Caco-2 (cell line): ENCODE results near the gene STXBP5L. TPM values are rescaled to one million over a fixed set of nuclear protein-coding genes. Genes with fewer than 3 reads are reported as not detected.

Source experiments
- BruUV-seq: library from RNA; stranded (reverse); fragments of 400-500 nt; replicated peaks from 2 replicates; lab custom pipeline; 2021; lab: Mats Ljungman, UMichigan
- CTCF ChIA-PET: fragments of 300-600 bp; sonication (Branson Sonifier 250); formaldehyde crosslinking; loops from one replicate; lab custom pipeline; 2022; ENCODE audit warnings: antibody characterized with exemption; lab: Charles Lee
- POLR2A ChIA-PET: fragments of 300-600 bp; sonication (Branson Sonifier 250); formaldehyde crosslinking; loops from one replicate; lab custom pipeline; 2022; ENCODE audit warnings: antibody characterized with exemption; lab: Charles Lee
- DNase-seq, 2 experiments: peaks; one replicate each; pipeline versions ENCODE4 v3.0.0 to v3.0.0-alpha.2; 2020 to 2022
- H3K27me3 ChIP-seq: replicated peaks from 2 replicates; pipeline ENCODE4 v1.6.0; 2011; ENCODE audit warnings: low read length; ENCODE audit not compliant: control insufficient read depth, insufficient read depth
- H3K36me3 ChIP-seq: 2 replicates; pipeline ENCODE4 v1.5.1; 2011; ENCODE audit warnings: low read length; ENCODE audit not compliant: control insufficient read depth, insufficient read depth
- H3K4me1 ChIP-seq: fragments of 250-450 bp; sonication (Bioruptor Pico); 2 replicates; pipeline ENCODE4 v1.5.1; 2020; ENCODE audit warnings: mild to moderate bottlenecking
- H3K4me3 ChIP-seq: 2 replicates; pipeline ENCODE4 v1.5.1; 2011; ENCODE audit warnings: low read depth, mild to moderate bottlenecking, control low read depth, low read length
- H3K9me3 ChIP-seq: fragments of 250-450 bp; sonication (Bioruptor Pico); 2 replicates; pipeline ENCODE4 v1.5.1; 2020; ENCODE audit warnings: mild to moderate bottlenecking, moderate library complexity
- H3K27ac Mint-ChIP-seq: one replicate; pipeline ENCODE4 v1.8.0; 2022; ENCODE audit warnings: mixed read lengths; ENCODE audit not compliant: unreplicated experiment
- H3K27me3 Mint-ChIP-seq: one replicate; pipeline ENCODE4 v1.8.0; 2022; ENCODE audit warnings: mixed read lengths; ENCODE audit not compliant: insufficient read depth, unreplicated experiment
- H3K36me3 Mint-ChIP-seq: one replicate; pipeline ENCODE4 v1.8.0; 2022; ENCODE audit warnings: mild to moderate bottlenecking, mixed read lengths; ENCODE audit not compliant: insufficient read depth, unreplicated experiment
- H3K4me1 Mint-ChIP-seq: one replicate; pipeline ENCODE4 v1.8.0; 2022; ENCODE audit warnings: low read depth, mixed read lengths; ENCODE audit not compliant: unreplicated experiment
- H3K4me3 Mint-ChIP-seq: one replicate; pipeline ENCODE4 v1.8.0; 2022; ENCODE audit warnings: mild to moderate bottlenecking, moderate library complexity, mixed read lengths; ENCODE audit not compliant: unreplicated experiment
- H3K9me3 Mint-ChIP-seq: one replicate; pipeline ENCODE4 v1.8.0; 2022; ENCODE audit warnings: mixed read lengths; ENCODE audit not compliant: unreplicated experiment
- CTCF ChIP-seq, 2 experiments: fragments of 200-600 bp in 1 of 2; IDR thresholded peaks; 1 replicate in 1 of 2; 2 replicates in 1 of 2; pipeline versions ENCODE4 v1.5.1 to v1.8.0; 2011 to 2022; ENCODE audit warnings: antibody characterized with exemption in 1 of 2, control low read depth in 1 of 2, inconsistent platforms in 1 of 2, low read depth in 1 of 2, low read length in 1 of 2, mild to moderate bottlenecking in 1 of 2, moderate library complexity in 1 of 2; ENCODE audit not compliant: insufficient read depth in 1 of 2, severe bottlenecking in 1 of 2, unreplicated experiment in 1 of 2
- intact Hi-C: fragments of 100-400 bp; cut with micrococcal nuclease; formaldehyde crosslinking; loops from one replicate; pipeline ENCODE4 v1.10.0; 2022; ENCODE audit not compliant: unreplicated experiment
- total RNA-seq: library from RNA; stranded (reverse); gene quantifications from 2 replicates; pipeline ENCODE4 v1.2.3, GENCODE V29; 2022

Gene STXBP5L
- total RNA-seq, 1 experiment from 2014 or later: not detected

- H3K36me3 ChIP-seq: no peaks in the 10 kb centered on the region
- no peak for TF ChIP-seq CTCF (IDR thresholded peaks at IDR 0.05; ENCODE audit: insufficient read depth in 1 of 2, low read depth in 1 of 2, low read length in 1 of 2, severe bottlenecking in 1 of 2, unreplicated experiment in 1 of 2)
- no peak for DNase-seq
- Mint-ChIP-seq H3K4me3 (no peak overlapping the region), H3K9me3 (no peaks in the 10 kb centered on the region), H3K27me3 (peaks cover 15% of the 10 kb centered on the region), H3K27ac (no peak overlapping the region), H3K4me1 (peaks cover 3% of the 10 kb centered on the region), H3K36me3 (no peaks in the 10 kb centered on the region)
- H3K9me3 ChIP-seq: no peaks in the 10 kb centered on the region
- no peaks in the 10 kb centered on the region for H3K4me1 ChIP-seq
- intact Hi-C loops: no loop called here
- CTCF ChIA-PET: no interaction called here
- POLR2A ChIA-PET: no interaction called here
- BruUV-seq: no TSS peak
- H3K27me3 ChIP-seq: 0 out of 2 replicates have a peak, but pooled peaks cover 2% of the 10 kb centered on the region
- no peak overlapping the region for H3K4me3 ChIP-seq
Measured at GRCh38 chr3:120903221-120903620, 4.8 kb upstream of the STXBP5L start.

- no peaks in the 10 kb centered on the region for H3K9me3 ChIP-seq
Measured at GRCh38 chr3:120907659-120908029, 361 bp upstream of the STXBP5L start.

GRCh38 chr3:120908795-120909601 lies 993 bp downstream of the STXBP5L start:
- Mint-ChIP-seq H3K36me3 (no peaks in the 10 kb centered on the region), H3K4me3 (peak overlapping the region; percentile 81), H3K9me3 (no peaks in the 10 kb centered on the region), H3K4me1 (peaks cover 7% of the 10 kb centered on the region), H3K27me3 (peaks cover 28% of the 10 kb centered on the region), H3K27ac (no peak overlapping the region)
- H3K27me3 ChIP-seq: 0 out of 2 replicates have a peak, but pooled peaks cover 2% of the 10 kb centered on the region
- DNase-seq: no peak
- H3K4me3 ChIP-seq: peak overlapping the region; percentile 41
- intact Hi-C loops: no loop called here
- ChIA-PET CTCF (no interaction called here), POLR2A (no interaction called here)
- no peaks in the 10 kb centered on the region for H3K9me3 ChIP-seq
- no peak for TF ChIP-seq CTCF (IDR thresholded peaks at IDR 0.05; ENCODE audit: insufficient read depth in 1 of 2, low read depth in 1 of 2, low read length in 1 of 2, severe bottlenecking in 1 of 2, unreplicated experiment in 1 of 2)
- no peaks in the 10 kb centered on the region for H3K4me1 ChIP-seq
- no peaks in the 10 kb centered on the region for H3K36me3 ChIP-seq
- no TSS peak for BruUV-seq

More at GRCh38 chr3:120907659-120908029, 361 bp upstream of the STXBP5L start:
- no peak overlapping the region for H3K4me3 ChIP-seq
- Mint-ChIP-seq H3K4me1 (peaks cover 7% of the 10 kb centered on the region), H3K9me3 (no peaks in the 10 kb centered on the region), H3K36me3 (no peaks in the 10 kb centered on the region), H3K27me3 (peaks cover 28% of the 10 kb centered on the region), H3K27ac (no peak overlapping the region), H3K4me3 (peak overlapping the region; percentile 81)
- DNase-seq: no peak
- ChIA-PET POLR2A (interaction anchor here (0.6 kb wide), 1 partner anchor 312 kb away, joined by 3 read pairs; the partner anchor contains the start of gene NDUFB4), CTCF (no interaction called here)
- intact Hi-C loops: no loop called here
- H3K36me3 ChIP-seq: no peaks in the 10 kb centered on the region
- no TSS peak for BruUV-seq
- no peak for TF ChIP-seq CTCF (IDR thresholded peaks at IDR 0.05; ENCODE audit: insufficient read depth in 1 of 2, low read depth in 1 of 2, low read length in 1 of 2, severe bottlenecking in 1 of 2, unreplicated experiment in 1 of 2)
- H3K4me1 ChIP-seq: no peaks in the 10 kb centered on the region
- H3K27me3 ChIP-seq: 0 out of 2 replicates have a peak, but pooled peaks cover 2% of the 10 kb centered on the region
